GM23248 (cell line): ENCODE results near the gene FN3KRP. TPM values are rescaled to one million over a fixed set of nuclear protein-coding genes. Genes with fewer than 3 reads are reported as not detected.

Experiments
- DNase-seq: peaks from one replicate; pipeline ENCODE4 v3.0.0-alpha.2; 2015
- H2AFZ ChIP-seq: fragments of 200-600 bp; sonication (generic); 2 replicates; pipeline ENCODE4 v1.6.1; 2016; ENCODE audit warnings: antibody characterized with exemption
- H3F3A ChIP-seq: fragments of 200-600 bp; sonication (generic); 2 replicates; pipeline ENCODE4 v1.6.1; 2016; ENCODE audit warnings: mild to moderate bottlenecking, antibody characterized with exemption, mixed run types; ENCODE audit not compliant: insufficient read depth
- H3K27ac ChIP-seq: fragments of 200-600 bp; sonication (generic); 2 replicates; pipeline ENCODE4 v1.5.1; 2016; ENCODE audit warnings: mild to moderate bottlenecking
- H3K27me3 ChIP-seq: fragments of 200-600 bp; sonication (generic); replicated peaks from 2 replicates; pipeline ENCODE4 v1.6.1; 2016; ENCODE audit warnings: mild to moderate bottlenecking; ENCODE audit not compliant: insufficient read depth
- H3K36me3 ChIP-seq: fragments of 200-600 bp; sonication (generic); 2 replicates; pipeline ENCODE4 v1.6.1; 2016; ENCODE audit warnings: low read depth, mild to moderate bottlenecking
- H3K4me1 ChIP-seq: fragments of 200-600 bp; sonication (generic); 2 replicates; pipeline ENCODE4 v1.6.1; 2016; ENCODE audit warnings: mild to moderate bottlenecking; ENCODE audit not compliant: insufficient read depth
- H3K4me2 ChIP-seq: fragments of 200-600 bp; sonication (generic); one replicate; pipeline ENCODE4 v1.6.1; 2016; ENCODE audit warnings: mild to moderate bottlenecking; ENCODE audit not compliant: unreplicated experiment
- H3K4me3 ChIP-seq: fragments of 200-600 bp; sonication (generic); 2 replicates; pipeline ENCODE4 v1.5.1; 2016; ENCODE audit warnings: mild to moderate bottlenecking
- H3K79me2 ChIP-seq: fragments of 200-600 bp; sonication (generic); 2 replicates; pipeline ENCODE4 v1.6.1; 2016; ENCODE audit warnings: mild to moderate bottlenecking; ENCODE audit not compliant: insufficient read depth
- H3K9ac ChIP-seq: fragments of 200-600 bp; sonication (generic); 2 replicates; pipeline ENCODE4 v1.6.1; 2016; ENCODE audit warnings: mild to moderate bottlenecking
- H3K9me2 ChIP-seq: fragments of 200-600 bp; sonication (generic); 2 replicates; pipeline ENCODE4 v1.6.1; 2016; ENCODE audit warnings: mixed run types, mild to moderate bottlenecking, moderate library complexity; ENCODE audit not compliant: insufficient read depth
- H3K9me3 ChIP-seq: fragments of 200-600 bp; sonication (generic); one replicate; pipeline ENCODE4 v1.6.1; 2017; ENCODE audit warnings: low read depth
- H4K20me1 ChIP-seq: fragments of 200-600 bp; sonication (generic); 2 replicates; pipeline ENCODE4 v1.6.0; 2016; ENCODE audit not compliant: insufficient read depth
- EZH2 ChIP-seq: fragments of 200-600 bp; sonication (generic); IDR thresholded peaks from 2 replicates; pipeline ENCODE4 v1.6.1; 2018; ENCODE audit warnings: antibody characterized with exemption, mild to moderate bottlenecking; ENCODE audit not compliant: insufficient read depth, poor library complexity, severe bottlenecking
- EZH2phosphoT487 ChIP-seq: fragments of 200-600 bp; sonication (generic); IDR thresholded peaks from 2 replicates; pipeline ENCODE4 v1.6.1; 2018; ENCODE audit warnings: antibody characterized with exemption, moderate library complexity, mild to moderate bottlenecking, low read depth; ENCODE audit not compliant: insufficient read depth
- WGBS, 2 experiments: methylation state at CpG; one replicate each; pipeline ENCODE4 v1.1.6; 2015 to 2017; ENCODE audit warnings: low lambda C conversion rate in 2 of 2, low coverage in 1 of 2; ENCODE audit errors: missing lambda C conversion rate in 2 of 2; 5-methylcytosine and 5-hydroxymethylcytosine counted together
- in situ Hi-C: fragments of 300-500 bp; cut with MboI; formaldehyde crosslinking; loops from 2 replicates; pipeline ENCODE4 v1.15.0; 2020
- polyA plus RNA-seq: library from polyadenylated mRNA; unstranded; fragments of >200 nt; fragmentation: Nextera tagmentation; extraction: Ambion mirVana; gene quantifications from 2 replicates; pipeline ENCODE4 v1.2.1, GENCODE V29; 2016
- total RNA-seq: library from RNA; depleted of rRNA; stranded (reverse); fragments of >200 nt; shearing (Covaris generic); gene quantifications from 2 replicates; pipeline ENCODE4 v1.2.3, GENCODE V29; 2014

Gene FN3KRP
- total and polyA plus RNA-seq, 2 experiments from 2014 or later: 33.8 to 45.2 TPM

DNA sequence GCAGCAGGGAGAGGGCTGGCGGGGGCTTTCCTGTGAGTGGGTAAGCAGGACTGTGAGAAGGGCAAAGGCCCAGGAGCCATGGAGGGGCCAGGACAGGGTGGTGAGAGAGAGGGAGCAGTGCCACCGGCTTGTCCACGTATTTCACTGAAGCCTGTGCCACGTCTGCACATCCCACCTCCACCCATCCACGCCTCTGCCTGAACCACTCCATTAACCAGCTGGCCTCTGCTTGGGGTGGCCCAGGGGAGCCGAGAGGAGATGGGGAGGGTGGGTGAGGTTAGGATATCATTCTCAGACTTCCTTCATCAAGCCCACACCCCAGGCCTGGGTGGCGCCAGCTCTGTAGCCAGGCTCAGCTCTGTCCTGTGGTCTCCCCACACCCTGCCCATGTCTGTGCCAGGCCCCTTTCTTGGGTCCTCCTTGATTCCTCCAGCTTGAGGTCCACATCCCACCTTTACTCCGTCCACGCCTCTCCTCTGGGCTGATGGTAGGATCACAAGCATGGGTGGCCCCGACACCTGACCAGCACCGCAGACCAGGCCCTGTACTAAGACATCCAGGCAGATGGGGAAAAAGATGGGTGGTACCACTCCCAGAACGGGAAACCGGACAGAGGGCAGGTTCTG lies 15.7 kb downstream of the FN3KRP start:
- in situ Hi-C loops: no loop called here
- TF ChIP-seq EZH2phosphoT487 (no peak), EZH2 (no peak)
- no peaks in the 10 kb centered on the region; the same call in 1 of the 2 replicates for H3K36me3 ChIP-seq
- no peaks in the 10 kb centered on the region for H3K9me2 ChIP-seq
- no peak overlapping the region for H3K27ac ChIP-seq
- no peaks in the 10 kb centered on the region for H3F3A ChIP-seq
- H3K79me2 ChIP-seq: no peaks in the 10 kb centered on the region
- 88 to 92% methylated on average over 13 of the region's 13 CpGs for WGBS, 2 experiments
- no peaks in the 10 kb centered on the region for H3K27me3 ChIP-seq
- H3K4me3 ChIP-seq: no peak overlapping the region
- H3K4me2 ChIP-seq: no peak overlapping the region
- no peak overlapping the region for H2AFZ ChIP-seq
- H3K9me3 ChIP-seq: no peaks in the 10 kb centered on the region
- DNase-seq: no peak
- H3K4me1 ChIP-seq: no peaks in the 10 kb centered on the region
- no peaks in the 10 kb centered on the region for H4K20me1 ChIP-seq
- no peak overlapping the region for H3K9ac ChIP-seq

DNA sequence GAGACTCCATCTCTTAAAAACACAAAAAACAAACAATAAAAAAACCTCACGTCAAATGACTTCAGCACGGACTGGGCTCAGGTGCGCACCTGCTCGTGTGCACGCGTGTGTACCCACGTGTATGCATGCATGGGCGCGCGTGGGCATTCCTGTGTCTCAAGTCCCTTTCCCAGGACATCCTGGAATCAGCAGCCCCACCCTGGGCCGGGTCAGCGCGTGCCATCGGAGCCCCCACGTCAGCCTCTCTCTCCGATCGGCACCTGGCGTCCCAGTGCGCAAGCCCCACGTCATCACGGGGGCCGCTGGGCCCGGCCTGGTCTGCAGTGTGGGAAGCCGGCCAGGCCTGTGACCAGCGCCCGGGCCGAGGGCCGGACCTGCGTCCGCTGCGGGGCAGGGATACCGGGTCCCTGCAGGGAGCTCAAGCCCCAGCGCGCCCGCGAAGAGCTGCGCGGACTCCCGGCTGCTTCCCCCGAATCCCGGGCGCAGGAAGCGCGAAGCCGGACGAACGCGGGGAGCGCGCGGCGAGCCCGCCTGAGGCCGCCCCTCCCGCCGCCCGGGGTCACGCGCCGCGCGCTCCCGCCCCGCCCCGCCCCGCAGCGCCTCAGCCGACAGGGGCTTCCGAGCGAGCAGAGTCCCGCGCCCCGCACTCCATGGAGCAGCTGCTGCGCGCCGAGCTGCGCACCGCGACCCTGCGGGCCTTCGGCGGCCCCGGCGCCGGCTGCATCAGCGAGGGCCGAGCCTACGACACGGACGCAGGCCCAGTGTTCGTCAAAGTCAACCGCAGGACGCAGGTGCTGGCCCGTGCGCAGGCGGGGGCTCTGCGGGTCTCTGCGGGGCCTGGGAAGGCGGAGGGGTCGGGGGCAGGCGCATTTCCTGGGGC lies 18.7 kb downstream of the FN3KRP start, which contains the start of gene FN3K:
Gene FN3K (plus strand): TSS at position 629 of the 880 bp plus-strand sequence. CDS start 22 bp downstream, at position 651.
- Histone ChIP-seq H4K20me1 (no peaks in the 10 kb centered on the region), H3K9me3 (no peaks in the 10 kb centered on the region), H3K4me3 (peak within 1 kb of the TSS; percentile 73), H3K27ac (no peak within 1 kb of the TSS), H3F3A (no peaks in the 10 kb centered on the region), H3K4me2 (peak within 1 kb of the TSS; percentile 78), H3K9ac (peak within 1 kb of the TSS; percentile 68), H3K79me2 (no peaks in the 10 kb centered on the region), H3K9me2 (no peaks in the 10 kb centered on the region), H3K36me3 (no peaks in the 10 kb centered on the region), H3K4me1 (no peaks in the 10 kb centered on the region), H3K27me3 (no peaks in the 10 kb centered on the region), H2AFZ (peak within 1 kb of the TSS; percentile 75)
- DNase-seq: peak; percentile 73
- 2 to 3% methylated on average over 50 to 62 of the region's 101 CpGs for WGBS, 2 experiments
- TF ChIP-seq EZH2phosphoT487 (no peak), EZH2 (no peak)
- in situ Hi-C loops: no loop called here

DNA sequence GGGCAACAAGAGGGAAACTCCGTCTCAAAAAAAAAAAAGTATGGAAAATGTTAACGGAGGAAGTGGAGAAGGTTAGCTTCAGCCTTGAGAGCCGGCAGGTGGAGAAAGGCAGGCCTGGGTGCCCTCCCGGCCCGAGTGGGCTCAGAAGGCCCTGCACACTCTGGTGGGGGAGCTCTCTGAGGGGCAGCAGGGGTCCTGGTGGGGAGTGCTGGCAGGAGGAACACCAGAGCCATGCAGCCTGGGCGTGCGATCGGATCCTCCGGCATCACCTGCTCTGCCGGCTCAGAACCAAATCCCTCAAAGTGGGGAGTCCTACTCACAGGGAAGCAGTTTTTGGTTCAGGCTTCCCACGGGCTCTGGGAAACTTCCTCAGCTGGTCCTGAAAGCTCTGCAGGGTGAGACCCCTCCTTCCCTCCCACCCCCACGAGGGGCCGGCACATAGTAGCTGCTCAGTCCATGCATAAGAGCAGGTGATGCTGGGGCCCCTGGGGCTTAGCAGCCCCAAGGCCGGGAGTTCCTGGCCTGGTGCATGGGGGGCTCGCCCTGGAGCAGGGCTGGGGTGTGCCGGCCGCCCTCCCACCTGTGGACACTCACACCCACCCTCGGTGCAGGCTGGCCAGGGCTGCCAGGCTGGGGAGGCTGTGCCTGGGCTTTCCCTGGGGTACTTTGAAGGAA lies 20.1 kb downstream of the FN3KRP start:
- no peak for TF ChIP-seq EZH2phosphoT487
- TF ChIP-seq EZH2: no peak
- no peaks in the 10 kb centered on the region for H3K9me3 ChIP-seq
- H3K4me3 ChIP-seq: no peak overlapping the region
- no peaks in the 10 kb centered on the region for H3K9me2 ChIP-seq
- H3K36me3 ChIP-seq: peaks cover 6% of the 10 kb centered on the region; the same call in 1 of the 2 replicates
- H3K27ac ChIP-seq: no peak overlapping the region
- no peaks in the 10 kb centered on the region for H3K79me2 ChIP-seq
- no peaks in the 10 kb centered on the region for H3K4me1 ChIP-seq
- no peak overlapping the region for H2AFZ ChIP-seq
- no peak for DNase-seq
- no peak overlapping the region for H3K9ac ChIP-seq
- 82 to 85% methylated on average over 13 to 15 of the region's 18 CpGs for WGBS, 2 experiments
- no peaks in the 10 kb centered on the region for H3F3A ChIP-seq
- no peak overlapping the region for H3K4me2 ChIP-seq
- in situ Hi-C loops: no loop called here
- no peaks in the 10 kb centered on the region for H4K20me1 ChIP-seq
- H3K27me3 ChIP-seq: no peaks in the 10 kb centered on the region
